ENCODE measurements around the gene SCARF2. TPM values are rescaled to one million over a fixed set of nuclear protein-coding genes. Genes with fewer than 3 reads are reported as not detected.

The SCARF2 gene
- polyA plus RNA-seq, 1 donor from 2014 or later: 5.0 TPM

- TF ChIP-seq REST (IDR thresholded peaks at IDR 0.05; ENCODE audit: borderline replicate concordance): no peak
- TF ChIP-seq CTCF (IDR thresholded peaks at IDR 0.05; ENCODE audit: poor library complexity, severe bottlenecking): no peak
- no peak for TF ChIP-seq POLR2AphosphoS5 (IDR thresholded peaks at IDR 0.05)
- TF ChIP-seq EZH2 (IDR thresholded peaks at IDR 0.05; ENCODE audit: borderline replicate concordance, insufficient read depth, low read length, poor library complexity, severe bottlenecking): no peak
- no peak for TF ChIP-seq EP300 (conservative IDR thresholded peaks at IDR 0.05; ENCODE audit: poor library complexity, severe bottlenecking)
- no peak for TF ChIP-seq RAD21 (conservative IDR thresholded peaks at IDR 0.05)
- no peak for TF ChIP-seq SMC3 (conservative IDR thresholded peaks at IDR 0.05; ENCODE audit: poor library complexity)
- no peak for TF ChIP-seq MXI1 (conservative IDR thresholded peaks at IDR 0.05; ENCODE audit: poor library complexity, severe bottlenecking)
- TF ChIP-seq TAF1 (IDR thresholded peaks at IDR 0.05; ENCODE audit: low read depth): no peak
- no peak overlapping the region for H3K4me3 ChIP-seq (ENCODE audit: low read length)
- H3K79me2 ChIP-seq (replicated peaks; ENCODE audit: insufficient read depth, low read length): no peaks in the 10 kb centered on the region
- no peaks in the 10 kb centered on the region for H3K27me3 ChIP-seq (ENCODE audit: insufficient read depth, low read depth, low read length)
- no peaks in the 10 kb centered on the region for H3K9me2 ChIP-seq (ENCODE audit: insufficient read depth, low read length)
- no peaks in the 10 kb centered on the region for H3F3A ChIP-seq (ENCODE audit: insufficient read depth, low read length, poor library complexity, severe bottlenecking)
- H3K4me2 ChIP-seq (ENCODE audit: low read length): no peak overlapping the region
- no peaks in the 10 kb centered on the region for H3K36me3 ChIP-seq (ENCODE audit: insufficient read depth, low read length)
- H2AFZ ChIP-seq (ENCODE audit: low read depth, low read length): no peak overlapping the region
- no peak overlapping the region for H3K9ac ChIP-seq (ENCODE audit: low read length)
- no peaks in the 10 kb centered on the region for H4K20me1 ChIP-seq (ENCODE audit: insufficient read depth)
- H3K9me3 ChIP-seq (ENCODE audit: low read length): no peaks in the 10 kb centered on the region
- no peak overlapping the region for H3K27ac ChIP-seq (ENCODE audit: low read length)
Observed at GRCh38 chr22:20408891-20409290, 28.7 kb downstream of the SCARF2 start.

- Histone ChIP-seq H3K27me3 (ENCODE audit: insufficient read depth, low read depth, low read length) (no peaks in the 10 kb centered on the region), H3K27ac (ENCODE audit: low read length) (no peak overlapping the region), H3K4me2 (ENCODE audit: low read length) (no peak overlapping the region), H3K9me3 (ENCODE audit: low read length) (no peaks in the 10 kb centered on the region), H3K9me2 (ENCODE audit: insufficient read depth, low read length) (no peaks in the 10 kb centered on the region), H3K9ac (ENCODE audit: low read length) (no peak overlapping the region), H3K4me3 (ENCODE audit: low read length) (no peak overlapping the region), H3K79me2 (replicated peaks; ENCODE audit: insufficient read depth, low read length) (no peaks in the 10 kb centered on the region), H3F3A (ENCODE audit: insufficient read depth, low read length, poor library complexity, severe bottlenecking) (no peaks in the 10 kb centered on the region), H4K20me1 (ENCODE audit: insufficient read depth) (no peaks in the 10 kb centered on the region), H2AFZ (ENCODE audit: low read depth, low read length) (no peak overlapping the region), H3K36me3 (ENCODE audit: insufficient read depth, low read length) (no peaks in the 10 kb centered on the region)
- no peak for TF ChIP-seq RAD21 (conservative IDR thresholded peaks at IDR 0.05)
- no peak for TF ChIP-seq EZH2 (IDR thresholded peaks at IDR 0.05; ENCODE audit: borderline replicate concordance, insufficient read depth, low read length, poor library complexity, severe bottlenecking)
- TF ChIP-seq CTCF (IDR thresholded peaks at IDR 0.05; ENCODE audit: poor library complexity, severe bottlenecking): no peak
- TF ChIP-seq TAF1 (IDR thresholded peaks at IDR 0.05; ENCODE audit: low read depth): no peak
- TF ChIP-seq REST (IDR thresholded peaks at IDR 0.05; ENCODE audit: borderline replicate concordance): no peak
- TF ChIP-seq EP300 (conservative IDR thresholded peaks at IDR 0.05; ENCODE audit: poor library complexity, severe bottlenecking): no peak
- no peak for TF ChIP-seq POLR2AphosphoS5 (IDR thresholded peaks at IDR 0.05)
- TF ChIP-seq MXI1 (conservative IDR thresholded peaks at IDR 0.05; ENCODE audit: poor library complexity, severe bottlenecking): no peak
- no peak for TF ChIP-seq SMC3 (conservative IDR thresholded peaks at IDR 0.05; ENCODE audit: poor library complexity)
Observed at GRCh38 chr22:20407829-20408228, 29.8 kb downstream of the SCARF2 start.

All from neural cell (in vitro differentiated cells).